ENCODE results near the gene EVA1C.
"Not testable (repeated sequence)": the region's sequence is repeated elsewhere in the genome, so short reads cannot be mapped to it uniquely, and the experiment has no call there.

The EVA1C gene

GRCh38 chr21:32530809-32531208 is 118.3 kb downstream of the EVA1C start:
- not testable (repeated sequence) for DNase-seq (ENCODE audit: low spot score)

- DNase-seq (ENCODE audit: low spot score), result peak; percentile 26
Observed at GRCh38 chr21:32531561-32531960, 119.1 kb downstream of the EVA1C start.

GRCh38 chr21:32532636-32533035 is 120.1 kb downstream of the EVA1C start:
- DNase-seq (ENCODE audit: low spot score), result no peak

GRCh38 chr21:32533053-32533452 is 120.5 kb downstream of the EVA1C start:
- DNase-seq (ENCODE audit: low spot score), result no peak

- no peak for DNase-seq (ENCODE audit: low spot score)
Observed at GRCh38 chr21:32533611-32534010, 121.1 kb downstream of the EVA1C start.

GRCh38 chr21:32534113-32534512 is 121.6 kb downstream of the EVA1C start:
- no peak for DNase-seq (ENCODE audit: low spot score)

- no peak for DNase-seq (ENCODE audit: low spot score)
Observed at GRCh38 chr21:32535612-32536011, 123.1 kb downstream of the EVA1C start.

GRCh38 chr21:32537569-32537881 is 125.0 kb downstream of the EVA1C start:
- DNase-seq (ENCODE audit: low spot score), result no peak

GRCh38 chr21:32538147-32538792 is 125.8 kb downstream of the EVA1C start:
- no peak for DNase-seq (ENCODE audit: low spot score)

- no peak for DNase-seq (ENCODE audit: low spot score)
Observed at GRCh38 chr21:32539378-32539777, 126.9 kb downstream of the EVA1C start.

GRCh38 chr21:32543056-32543455 is 130.6 kb downstream of the EVA1C start:
- DNase-seq (ENCODE audit: low spot score), result not testable (repeated sequence)

- DNase-seq (ENCODE audit: low spot score), result no peak
Observed at GRCh38 chr21:32543975-32544374, 131.5 kb downstream of the EVA1C start.

- DNase-seq (ENCODE audit: low spot score), result no peak
Observed at GRCh38 chr21:32544697-32545096, 132.2 kb downstream of the EVA1C start.

- no peak for DNase-seq (ENCODE audit: low spot score)
Observed at GRCh38 chr21:32545948-32546441, 133.5 kb downstream of the EVA1C start.

GRCh38 chr21:32547018-32547417 is 134.5 kb downstream of the EVA1C start:
- DNase-seq (ENCODE audit: low spot score), result no peak

GRCh38 chr21:32548978-32549377 is 136.5 kb downstream of the EVA1C start:
- no peak for DNase-seq (ENCODE audit: low spot score)

- no peak for DNase-seq (ENCODE audit: low spot score)
Observed at GRCh38 chr21:32549440-32549839, 136.9 kb downstream of the EVA1C start.

GRCh38 chr21:32549886-32550285 is 137.4 kb downstream of the EVA1C start:
- no peak for DNase-seq (ENCODE audit: low spot score)

- no peak for DNase-seq (ENCODE audit: low spot score)
Observed at GRCh38 chr21:32554832-32555638, 142.5 kb downstream of the EVA1C start.

- no peak for DNase-seq (ENCODE audit: low spot score)
Observed at GRCh38 chr21:32558106-32558505, 145.6 kb downstream of the EVA1C start.

GRCh38 chr21:32559006-32559610 is 146.6 kb downstream of the EVA1C start:
- no peak for DNase-seq (ENCODE audit: low spot score)

GRCh38 chr21:32560896-32561295 is 148.4 kb downstream of the EVA1C start:
- DNase-seq (ENCODE audit: low spot score), result no peak

GRCh38 chr21:32561476-32561875 is 149.0 kb downstream of the EVA1C start:
- DNase-seq (ENCODE audit: low spot score), result not testable (repeated sequence)
